GM12872 (cell line): ENCODE results near the gene CADPS.

ENCODE experiments used
- TF ChIP-seq, protein P1 (sequence below): IDR thresholded peaks from 3 replicates; pipeline ENCODE4 v1.5.1; 2011; ENCODE audit warnings: low read depth, mild to moderate bottlenecking, low read length, moderate library complexity; ENCODE audit not compliant: insufficient read depth

CADPS gene

DNA sequence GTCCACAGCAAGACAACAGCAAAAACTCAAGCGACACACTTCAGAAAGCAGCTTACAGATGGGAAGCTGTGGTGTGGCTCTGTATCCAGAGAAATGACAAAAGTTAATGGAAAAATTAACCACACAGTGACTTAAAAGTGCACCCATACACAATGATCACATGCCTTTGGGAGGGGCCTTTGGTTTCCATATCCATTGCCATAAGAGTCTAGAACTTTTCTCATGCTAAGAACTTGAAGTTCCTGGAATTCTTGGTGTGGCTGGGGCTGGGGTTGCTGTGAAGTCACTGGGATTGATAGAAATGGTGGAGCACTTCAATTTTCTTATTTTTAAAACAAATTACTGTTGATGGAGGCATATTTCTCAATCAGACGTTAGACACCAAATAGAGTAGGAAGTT, 393.3 kb downstream of the CADPS start:
- TF ChIP-seq, protein P1, sequence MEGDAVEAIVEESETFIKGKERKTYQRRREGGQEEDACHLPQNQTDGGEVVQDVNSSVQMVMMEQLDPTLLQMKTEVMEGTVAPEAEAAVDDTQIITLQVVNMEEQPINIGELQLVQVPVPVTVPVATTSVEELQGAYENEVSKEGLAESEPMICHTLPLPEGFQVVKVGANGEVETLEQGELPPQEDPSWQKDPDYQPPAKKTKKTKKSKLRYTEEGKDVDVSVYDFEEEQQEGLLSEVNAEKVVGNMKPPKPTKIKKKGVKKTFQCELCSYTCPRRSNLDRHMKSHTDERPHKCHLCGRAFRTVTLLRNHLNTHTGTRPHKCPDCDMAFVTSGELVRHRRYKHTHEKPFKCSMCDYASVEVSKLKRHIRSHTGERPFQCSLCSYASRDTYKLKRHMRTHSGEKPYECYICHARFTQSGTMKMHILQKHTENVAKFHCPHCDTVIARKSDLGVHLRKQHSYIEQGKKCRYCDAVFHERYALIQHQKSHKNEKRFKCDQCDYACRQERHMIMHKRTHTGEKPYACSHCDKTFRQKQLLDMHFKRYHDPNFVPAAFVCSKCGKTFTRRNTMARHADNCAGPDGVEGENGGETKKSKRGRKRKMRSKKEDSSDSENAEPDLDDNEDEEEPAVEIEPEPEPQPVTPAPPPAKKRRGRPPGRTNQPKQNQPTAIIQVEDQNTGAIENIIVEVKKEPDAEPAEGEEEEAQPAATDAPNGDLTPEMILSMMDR, result no peak

DNA sequence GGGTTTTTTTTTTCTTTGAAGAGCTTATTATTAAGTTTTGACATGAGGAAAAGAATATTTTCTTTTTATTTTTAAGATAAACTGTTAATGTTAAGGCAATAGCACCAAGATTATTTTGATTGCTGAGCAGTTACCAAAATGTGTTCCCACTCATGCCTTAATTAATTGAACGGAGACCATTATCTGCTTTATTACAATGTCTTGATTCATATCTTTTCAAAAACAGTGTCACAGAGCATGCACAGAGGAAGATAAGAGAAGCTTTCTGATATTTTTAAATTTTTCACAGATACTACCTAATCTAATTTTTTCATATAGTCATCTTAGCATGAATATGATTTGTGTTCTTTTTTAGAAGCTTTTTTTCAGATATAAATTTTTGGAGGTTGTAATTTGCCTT, 395.2 kb downstream of the CADPS start:
- TF ChIP-seq, protein P1, result no peak

DNA sequence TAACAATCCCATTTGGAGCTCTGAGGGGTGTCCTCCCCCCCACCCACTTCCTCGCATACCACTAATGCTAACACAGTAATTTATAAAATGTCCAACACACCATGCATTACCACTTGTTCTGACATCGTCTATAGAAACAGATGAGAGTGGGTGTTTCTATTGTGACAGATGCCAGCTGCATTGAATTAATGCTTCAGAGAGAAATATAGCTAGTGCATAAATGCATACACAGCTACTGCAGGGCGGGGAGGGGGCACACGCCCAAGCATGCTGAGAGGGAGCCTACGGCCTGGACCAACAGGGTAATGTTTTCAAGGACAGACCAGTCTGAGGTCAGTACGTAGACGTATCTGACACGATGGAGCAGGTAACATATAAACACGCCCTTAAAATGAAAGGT, 395.9 kb downstream of the CADPS start:
- TF ChIP-seq, protein P1, result no peak

DNA sequence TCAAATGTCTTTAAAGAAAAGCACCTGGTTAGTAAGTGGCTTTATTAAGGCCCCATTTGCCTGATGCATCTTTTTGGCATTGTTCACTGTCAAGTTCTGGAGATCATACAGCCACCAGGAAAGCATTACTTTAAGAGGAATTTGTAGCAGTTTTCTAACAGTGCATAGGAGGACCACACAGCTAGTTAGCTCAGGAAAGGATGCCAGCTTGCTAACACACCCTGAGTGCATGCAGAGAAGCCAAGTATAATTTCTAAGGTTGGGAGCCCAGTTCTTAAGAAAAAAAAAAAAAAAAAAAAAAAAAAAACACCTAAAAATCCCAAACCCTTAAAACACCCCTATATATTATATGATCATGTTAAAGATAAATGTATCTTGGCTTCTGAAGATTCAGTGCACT, 399.9 kb downstream of the CADPS start:
- TF ChIP-seq, protein P1, result no peak

DNA sequence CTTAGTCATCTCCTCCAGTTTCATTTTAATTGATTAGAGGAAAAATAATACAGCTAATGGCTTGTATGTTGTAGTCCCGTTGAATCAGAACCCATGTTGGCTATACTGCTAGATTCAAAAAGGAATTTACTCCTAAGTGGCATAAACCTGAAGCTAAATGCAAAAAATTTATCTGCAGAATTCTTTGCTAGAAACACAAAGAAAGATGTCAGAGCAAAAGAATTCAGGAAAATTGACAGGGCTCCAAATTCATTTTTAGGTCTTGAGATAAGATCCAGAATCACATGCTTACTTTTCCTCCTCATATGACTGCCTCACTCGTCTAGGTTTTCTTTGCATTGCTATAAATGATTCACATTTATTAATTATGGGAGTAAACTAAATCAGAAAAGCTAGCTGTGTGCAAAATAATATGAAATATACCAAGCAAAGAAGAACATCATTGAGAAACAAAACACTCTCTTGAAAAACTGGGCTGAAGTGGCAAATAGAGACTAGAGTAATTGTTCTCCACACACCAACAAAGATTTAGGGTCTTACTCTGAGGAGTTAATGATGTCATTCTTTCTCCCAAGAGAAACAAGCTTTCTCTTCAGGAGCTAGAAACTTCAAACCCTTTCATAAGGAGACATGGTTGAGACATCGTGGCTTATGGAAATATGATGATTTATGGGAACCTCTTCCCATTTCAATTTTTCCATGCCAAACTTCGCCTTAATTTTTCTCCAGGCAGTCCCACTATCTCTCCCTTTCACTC, 407.1 kb downstream of the CADPS start:
- TF ChIP-seq, protein P1, result no peak

DNA sequence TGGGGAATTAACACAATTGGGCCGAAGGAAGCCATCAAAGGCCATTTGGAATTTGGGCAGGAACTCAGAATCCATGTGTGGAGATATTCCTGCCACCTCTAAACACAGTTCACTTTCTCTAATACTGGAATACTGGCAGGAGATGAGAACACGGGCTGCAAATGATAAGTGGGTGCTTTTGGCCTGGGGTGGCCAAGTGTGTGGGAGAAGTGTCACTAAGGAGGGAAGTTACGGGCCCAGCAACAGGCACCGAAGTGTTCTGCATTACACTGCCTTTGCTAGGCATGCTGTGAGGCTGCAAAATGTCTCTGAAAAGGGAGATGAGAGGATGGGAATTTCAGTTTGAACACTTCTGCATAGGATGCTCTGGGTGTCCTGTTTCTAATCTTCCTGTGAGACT, 412.4 kb downstream of the CADPS start:
- TF ChIP-seq, protein P1, result no peak

DNA sequence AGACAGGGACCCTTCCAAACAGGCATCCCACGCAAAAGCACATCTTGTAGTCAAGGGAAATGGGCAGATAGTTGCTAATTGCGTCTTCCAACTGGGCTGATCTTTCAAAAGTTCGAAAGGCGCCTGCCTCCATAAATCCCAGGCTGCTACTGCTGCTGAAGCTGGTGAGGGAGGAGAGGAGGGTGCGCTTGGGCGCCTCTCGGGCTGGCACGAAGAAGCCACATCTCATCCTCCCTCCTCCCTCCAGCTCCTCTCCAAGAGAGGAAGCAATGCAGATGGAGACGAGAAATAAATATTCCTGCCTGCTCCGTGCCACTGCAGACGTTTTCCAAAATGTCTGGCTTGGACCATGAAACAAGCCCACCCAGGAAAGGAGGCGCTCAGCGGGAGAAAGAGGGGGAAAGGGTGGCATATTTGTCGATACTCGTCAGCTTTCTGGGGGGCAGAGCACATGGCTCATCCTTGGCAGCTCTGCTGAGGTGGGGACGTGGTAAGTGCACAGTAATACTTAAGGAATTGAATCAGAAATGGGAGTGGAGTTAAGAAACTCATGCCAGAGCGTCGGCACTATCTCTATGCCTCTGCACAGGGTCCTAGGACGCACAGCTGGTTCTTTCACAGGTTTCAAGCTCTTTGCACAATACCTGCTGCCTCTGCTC, 413.0 kb downstream of the CADPS start:
- TF ChIP-seq, protein P1, result no peak
